HT-29 (cell line): Measurements from ENCODE around the gene RPS6KA4. TPM values are rescaled to one million over a fixed set of nuclear protein-coding genes. Genes with fewer than 3 reads are reported as not detected.
"Not testable (repeated sequence)": the region's sequence is repeated elsewhere in the genome, so short reads cannot be mapped to it uniquely, and the experiment has no call there.

Source experiments
- DNase-seq: peaks from one replicate; pipeline ENCODE4 v3.0.0-alpha.2; 2015; ENCODE audit warnings: low spot score
- small RNA-seq: library from RNA; depleted of rRNA; stranded (forward); fragments of <200 nt; gene quantifications from one replicate; pipeline ENCODE3, GENCODE V24; 2014
- total RNA-seq: library from RNA; depleted of rRNA; stranded (reverse); fragments of >200 nt; shearing (Covaris generic); gene quantifications from 2 replicates; pipeline ENCODE4 v1.2.3, GENCODE V29; 2014; rRNA removed

RPS6KA4 gene
- total RNA-seq, 1 experiment from 2014 or later = 149 TPM

- not testable (repeated sequence) for DNase-seq
These were observed 59.3 kb downstream of the RPS6KA4 start for GRCh38 chr11:64418233-64418632.

- DNase-seq = no peak
These were observed 60.4 kb downstream of the RPS6KA4 start for GRCh38 chr11:64419257-64419790.

GRCh38 chr11:64419818-64420485 lies 61.0 kb downstream of the RPS6KA4 start:
- no peak for DNase-seq

Small RNAs within 50 kb of the gene (small RNA-seq; reads per million reads assigned to genes)
- not detected for gene MIR1237
- not detected for gene MIR7155

Other genes starting within 250 kb of the RPS6KA4 start
- gene MACROD1, start 193.0 kb upstream of the RPS6KA4 start, total RNA-seq = 184 and 226 TPM in 2 replicates
- gene STIP1, start 173.0 kb upstream of the RPS6KA4 start, total RNA-seq = 342 and 388 TPM in 2 replicates
- 5.3 and 5.9 TPM in 2 replicates for gene FERMT3, start 152.4 kb upstream of the RPS6KA4 start, total RNA-seq
- 112 and 126 TPM in 2 replicates for gene TRPT1, start 133.0 kb upstream of the RPS6KA4 start, total RNA-seq
- gene NUDT22, start 132.9 kb upstream of the RPS6KA4 start, total RNA-seq = 224 and 226 TPM in 2 replicates
- gene DNAJC4, start 128.6 kb upstream of the RPS6KA4 start, total RNA-seq = 19.5 and 23.5 TPM in 2 replicates
- gene VEGFB, start 124.6 kb upstream of the RPS6KA4 start, total RNA-seq = 49.2 and 53.7 TPM in 2 replicates
- 241 and 259 TPM in 2 replicates for gene FKBP2, start 118.1 kb upstream of the RPS6KA4 start, total RNA-seq
- gene PPP1R14B, start 112.2 kb upstream of the RPS6KA4 start, total RNA-seq = 643 and 699 TPM in 2 replicates
- 130 and 137 TPM in 2 replicates for gene PLCB3, start 107.6 kb upstream of the RPS6KA4 start, total RNA-seq
- 159 and 160 TPM in 2 replicates for gene BAD, start 74.5 kb upstream of the RPS6KA4 start, total RNA-seq
- gene GPR137, start 73.3 kb upstream of the RPS6KA4 start, total RNA-seq = 23.9 and 36.5 TPM in 2 replicates
- not detected in 2 replicates for gene KCNK4, start 67.9 kb upstream of the RPS6KA4 start, total RNA-seq
- gene CATSPERZ, start 58.8 kb upstream of the RPS6KA4 start, total RNA-seq = 1.4 and 2.3 TPM in 2 replicates
- 180 TPM in 2 replicates for gene ESRRA, start 53.6 kb upstream of the RPS6KA4 start, total RNA-seq
- gene TRMT112, start 41.6 kb upstream of the RPS6KA4 start, total RNA-seq = 503 and 525 TPM in 2 replicates
- gene PRDX5, start 41.0 kb upstream of the RPS6KA4 start, total RNA-seq = 254 and 276 TPM in 2 replicates
- gene CCDC88B, start 19.0 kb upstream of the RPS6KA4 start, total RNA-seq = 11.4 and 12.8 TPM in 2 replicates
- 0.13 TPM in 1 of 2 replicates, not detected in the other for gene SLC22A11, start 196.8 kb downstream of the RPS6KA4 start, total RNA-seq
- not detected in 2 replicates for gene SLC22A12, start 232.1 kb downstream of the RPS6KA4 start, total RNA-seq